PC-3 (cell line): Measurements from ENCODE around the gene REEP1. TPM values are rescaled to one million over a fixed set of nuclear protein-coding genes. Genes with fewer than 3 reads are reported as not detected.

ENCODE experiments used
- ATAC-seq: fragments of 200-7000 bp; cut with Tn5 transposase; 2 replicates; pipeline ENCODE4 v1.9.1; 2020; ENCODE audit warnings: mild to moderate bottlenecking, moderate library complexity
- BruUV-seq: library from RNA; stranded (reverse); fragments of 400-500 nt; replicated peaks from 2 replicates; lab custom pipeline; 2021; lab: Mats Ljungman, UMichigan
- CTCF ChIA-PET: fragments of 300-600 bp; sonication (Branson Sonifier 250); formaldehyde crosslinking; loops from one replicate; lab custom pipeline; 2022; ENCODE audit warnings: antibody characterized with exemption; lab: Charles Lee
- POLR2A ChIA-PET: fragments of 300-600 bp; sonication (Branson Sonifier 250); formaldehyde crosslinking; loops from one replicate; lab custom pipeline; 2022; ENCODE audit warnings: antibody characterized with exemption; ENCODE audit not compliant: unreplicated experiment; lab: Charles Lee
- DNase-seq: peaks from one replicate; pipeline ENCODE4 v3.0.0-alpha.2; 2015
- H2AFZ ChIP-seq: fragments of 300-600 bp; sonication (generic); 2 replicates; pipeline ENCODE4 v1.6.0; 2016; ENCODE audit warnings: antibody characterized with exemption, low read length
- H3F3A ChIP-seq: fragments of 300-600 bp; sonication (generic); one replicate; pipeline ENCODE4 v1.6.0; 2017; ENCODE audit warnings: antibody characterized with exemption, low read length, control low read depth, mild to moderate bottlenecking; ENCODE audit not compliant: unreplicated experiment
- H3K27ac ChIP-seq: fragments of 300-600 bp; sonication (generic); 2 replicates; pipeline ENCODE4 v1.5.1; 2016; ENCODE audit warnings: mild to moderate bottlenecking, low read length
- H3K27me3 ChIP-seq: fragments of 300-600 bp; sonication (generic); 2 replicates; pipeline ENCODE4 v1.6.1; 2016; ENCODE audit warnings: low read length, mixed read lengths
- H3K36me3 ChIP-seq: fragments of 300-600 bp; sonication (generic); 2 replicates; pipeline ENCODE4 v1.6.1; 2016; ENCODE audit warnings: low read depth, mixed run types, low read length, mixed read lengths
- H3K4me1 ChIP-seq: fragments of 300-600 bp; sonication (generic); 2 replicates; pipeline ENCODE4 v1.5.1; 2016; ENCODE audit warnings: low read length; ENCODE audit not compliant: insufficient read depth
- H3K4me2 ChIP-seq: fragments of 300-600 bp; sonication (generic); 2 replicates; pipeline ENCODE4 v1.6.0; 2016; ENCODE audit warnings: low read length
- H3K4me3 ChIP-seq: fragments of 300-600 bp; sonication (generic); 2 replicates; pipeline ENCODE4 v1.5.1; 2016; ENCODE audit warnings: mild to moderate bottlenecking, low read length, mixed read lengths
- H3K79me2 ChIP-seq: fragments of 300-600 bp; sonication (generic); 2 replicates; pipeline ENCODE4 v1.6.1; 2017; ENCODE audit warnings: low read length, mixed read lengths
- H3K9ac ChIP-seq: fragments of 300-600 bp; sonication (generic); 2 replicates; pipeline ENCODE4 v1.6.0; 2016; ENCODE audit warnings: mild to moderate bottlenecking, low read length
- H3K9me2 ChIP-seq: fragments of 300-600 bp; sonication (generic); replicated peaks from 2 replicates; pipeline ENCODE4 v1.6.1; 2016; ENCODE audit warnings: mixed run types, low read length, mixed read lengths
- H3K9me3 ChIP-seq: fragments of 300-600 bp; sonication (generic); 2 replicates; pipeline ENCODE4 v1.6.1; 2016; ENCODE audit warnings: low read length, mixed read lengths
- H4K20me1 ChIP-seq: fragments of 300-600 bp; sonication (generic); 2 replicates; pipeline ENCODE4 v1.6.1; 2016; ENCODE audit warnings: low read length, mixed read lengths
- CTCF ChIP-seq: fragments of 300-600 bp; sonication (generic); conservative IDR thresholded peaks from 2 replicates; pipeline ENCODE4 v1.5.1; 2017; ENCODE audit warnings: antibody characterized with exemption, low read depth, mild to moderate bottlenecking, low read length
- EZH2 ChIP-seq: fragments of 300-600 bp; sonication (generic); IDR thresholded peaks from one replicate; pipeline ENCODE4 v1.6.1; 2017; ENCODE audit warnings: antibody characterized with exemption, mild to moderate bottlenecking, low read length; ENCODE audit not compliant: unreplicated experiment
- EZH2phosphoT487 ChIP-seq: fragments of 300-600 bp; sonication (generic); IDR thresholded peaks from 2 replicates; pipeline ENCODE4 v1.6.1; 2018; ENCODE audit warnings: mild to moderate bottlenecking, antibody characterized with exemption, low read length, borderline replicate concordance
- intact Hi-C: fragments of 100-400 bp; cut with micrococcal nuclease; formaldehyde crosslinking; loops from 2 replicates; pipeline ENCODE4 v1.9.0; 2023
- total RNA-seq: library from RNA; depleted of rRNA; stranded (reverse); fragments of >200 nt; gene quantifications from 2 replicates; pipeline ENCODE4 v1.2.3, GENCODE V29; 2014

REEP1 gene
- total RNA-seq, 1 experiment from 2014 or later, result not detected

DNA sequence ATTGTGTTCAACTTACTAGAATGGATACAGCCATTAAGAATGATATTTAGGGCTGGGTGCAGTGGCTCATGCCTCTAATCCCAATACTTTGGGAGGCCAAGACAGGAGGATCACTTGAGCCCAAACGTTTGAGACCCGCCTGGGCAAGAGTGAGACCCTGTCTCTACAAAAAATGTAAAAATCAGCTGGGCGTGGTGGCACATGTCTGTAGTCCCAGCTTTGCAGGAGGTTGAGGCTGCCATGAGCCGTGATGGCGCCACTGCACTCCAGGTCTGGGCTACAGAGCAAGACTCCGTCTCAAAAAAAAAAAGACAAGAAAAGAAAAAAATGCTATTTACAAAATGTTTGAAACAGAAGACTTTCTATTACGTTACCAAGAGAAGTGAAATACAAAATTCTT is 30.0 kb downstream of the REEP1 start:
- TF ChIP-seq EZH2phosphoT487 (no peak), CTCF (no peak), EZH2 (no peak)
- no peak overlapping the region for H2AFZ ChIP-seq
- H3F3A ChIP-seq, result no peaks in the 10 kb centered on the region
- no TSS peak for BruUV-seq
- H3K36me3 ChIP-seq, result no peaks in the 10 kb centered on the region
- CTCF ChIA-PET, result no interaction called here
- no peak overlapping the region for H3K9ac ChIP-seq
- no peaks in the 10 kb centered on the region for H3K79me2 ChIP-seq
- ATAC-seq, result no peak
- no peaks in the 10 kb centered on the region for H4K20me1 ChIP-seq
- H3K9me2 ChIP-seq, result no peaks in the 10 kb centered on the region
- no peak overlapping the region for H3K4me2 ChIP-seq
- POLR2A ChIA-PET, result no interaction called here
- H3K27me3 ChIP-seq, result peaks cover 63% of the 10 kb centered on the region
- H3K9me3 ChIP-seq, result no peaks in the 10 kb centered on the region
- H3K27ac ChIP-seq, result no peak overlapping the region
- intact Hi-C loops, result no loop called here
- no peak for DNase-seq
- no peak overlapping the region for H3K4me3 ChIP-seq
- no peaks in the 10 kb centered on the region for H3K4me1 ChIP-seq

DNA sequence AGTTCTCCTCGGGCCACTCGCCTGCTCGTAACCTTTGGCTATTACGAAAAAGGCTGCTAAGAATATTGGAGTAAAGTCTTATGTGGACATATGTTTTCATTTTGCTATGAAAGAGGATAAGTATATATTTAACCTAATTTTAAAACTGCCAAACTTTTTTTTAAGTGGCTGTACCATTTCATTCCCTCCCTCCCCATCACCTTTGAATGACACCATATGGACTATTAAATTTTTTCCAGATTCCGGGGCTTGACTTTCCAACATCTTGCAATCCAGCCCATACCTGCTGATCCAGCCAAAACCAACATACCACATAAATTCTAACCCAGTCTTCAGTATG is 31.5 kb downstream of the REEP1 start:
- H3K4me2 ChIP-seq, result no peak overlapping the region
- no peaks in the 10 kb centered on the region for H3F3A ChIP-seq
- no peaks in the 10 kb centered on the region for H4K20me1 ChIP-seq
- no peak overlapping the region for H2AFZ ChIP-seq
- no peak overlapping the region for H3K9ac ChIP-seq
- no peaks in the 10 kb centered on the region for H3K9me2 ChIP-seq
- H3K79me2 ChIP-seq, result no peaks in the 10 kb centered on the region
- DNase-seq (no peak), ATAC-seq (no peak)
- POLR2A ChIA-PET, result no interaction called here
- no peaks in the 10 kb centered on the region for H3K36me3 ChIP-seq
- no peak overlapping the region for H3K4me3 ChIP-seq
- no peak overlapping the region for H3K27ac ChIP-seq
- CTCF ChIA-PET, result no interaction called here
- no peaks in the 10 kb centered on the region for H3K9me3 ChIP-seq
- intact Hi-C loops, result no loop called here
- BruUV-seq, result no TSS peak
- no peaks in the 10 kb centered on the region for H3K4me1 ChIP-seq
- TF ChIP-seq CTCF, result no peak
- TF ChIP-seq EZH2phosphoT487, result no peak
- no peak for TF ChIP-seq EZH2
- H3K27me3 ChIP-seq, result peaks cover 53% of the 10 kb centered on the region

DNA sequence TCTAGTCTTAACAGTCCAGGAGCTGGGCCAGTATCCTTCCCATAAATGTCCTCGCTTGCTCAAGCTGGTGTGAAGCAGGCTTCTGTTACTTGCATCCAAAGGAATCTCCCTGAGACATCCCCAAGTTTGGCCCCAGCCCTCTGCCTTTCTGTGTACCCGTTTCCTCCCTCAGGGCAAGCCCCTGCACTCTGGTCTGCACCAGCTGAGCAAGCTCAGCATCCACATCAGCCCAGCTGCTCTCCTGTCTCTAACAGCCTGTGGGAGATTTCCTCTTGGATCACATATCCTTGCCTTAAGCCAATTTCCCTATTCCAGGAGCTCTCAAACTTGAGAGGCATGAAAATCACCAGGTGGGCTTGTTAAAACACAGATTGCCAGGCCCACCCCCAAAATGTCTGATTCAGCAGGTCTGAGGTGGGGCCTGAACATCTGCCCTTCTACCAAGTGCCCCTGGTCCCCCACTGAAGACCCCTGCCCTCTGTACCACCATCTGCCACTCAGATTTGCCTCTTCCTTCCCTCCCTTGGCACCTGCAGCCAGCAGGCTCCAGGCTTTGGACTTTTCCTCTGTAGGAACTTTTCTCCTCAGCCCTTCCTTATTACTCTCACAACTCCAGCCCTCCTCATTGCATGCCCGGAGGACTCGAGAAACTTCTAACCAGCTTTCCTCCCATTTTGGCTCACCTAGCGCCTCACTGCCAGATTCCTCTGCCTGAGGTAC is 32.1 kb downstream of the REEP1 start:
- Histone ChIP-seq H3K4me3 (no peak overlapping the region), H3K9me2 (no peaks in the 10 kb centered on the region), H4K20me1 (no peaks in the 10 kb centered on the region), H3K27ac (no peak overlapping the region), H3K79me2 (no peaks in the 10 kb centered on the region), H3K4me2 (no peak overlapping the region), H3K9ac (no peak overlapping the region), H2AFZ (no peak overlapping the region), H3K27me3 (peaks cover 47% of the 10 kb centered on the region), H3K9me3 (no peaks in the 10 kb centered on the region), H3K36me3 (no peaks in the 10 kb centered on the region), H3F3A (no peaks in the 10 kb centered on the region), H3K4me1 (no peaks in the 10 kb centered on the region)
- TF ChIP-seq EZH2phosphoT487, result no peak
- no peak for TF ChIP-seq EZH2
- TF ChIP-seq CTCF, result no peak
- DNase-seq (no peak), ATAC-seq (no peak)
- POLR2A ChIA-PET, result no interaction called here
- intact Hi-C loops, result no loop called here
- BruUV-seq, result no TSS peak
- CTCF ChIA-PET, result no interaction called here
